Measurements from ENCODE around the gene ASXL1. TPM values are rescaled to one million over a fixed set of nuclear protein-coding genes. Genes with fewer than 3 reads are reported as not detected.

ASXL1 gene
- total and polyA plus RNA-seq, 10 of the 15 experiments (the other 5 are each of a cell fraction or from before 2014, with no cell fraction given), result 11.0 to 87.6 (median 56.8) TPM

GRCh38 chr20:32418376-32418775 lies 60.2 kb downstream of the ASXL1 start:
- no peak overlapping the region for H3K9ac ChIP-seq (ENCODE audit: control insufficient read depth, insufficient read depth, low read length)
- intact Hi-C loops (cut with micrococcal nuclease; ENCODE audit: unreplicated experiment) (no loop called here), in situ Hi-C loops (cut with MboI) (no loop called here)
- ChIA-PET CTCF (interaction anchor here (1.2 to 1.7 kb wide), 2 partner anchors 22 to 26 kb away, joined by 3 to 7 read pairs; no protein-coding TSS in a partner anchor), POLR2A (interaction anchor here (0.6 to 0.7 kb wide), 2 partner anchors 47 to 86 kb away, joined by 7 to 8 read pairs; no protein-coding TSS in a partner anchor), RAD21 (ENCODE audit: unreplicated experiment) (no interaction called here), SMC1A (ENCODE audit: uncharacterized antibody, unreplicated experiment) (interaction anchor here (0.6 to 2.6 kb wide), 5 partner anchors 9 to 117 kb away, joined by 3 to 10 read pairs (median 3); no protein-coding TSS in a partner anchor)
- ATAC-seq (no peak), DNase-seq (ENCODE audit: low read depth, low spot score) (no peak), FAIRE-seq (no peak)
- H2AFZ ChIP-seq (ENCODE audit: control insufficient read depth, low read depth, low read length), result no peak overlapping the region
- BruUV-seq (replicated peaks), result no TSS peak
- no peaks in the 10 kb centered on the region for H3K36me3 ChIP-seq (ENCODE audit: control insufficient read depth in 2 of 2, insufficient read depth in 2 of 2, low read length in 1 of 2)
- peaks cover 24% of the 10 kb centered on the region for H3K79me2 ChIP-seq (ENCODE audit: control insufficient read depth, insufficient read depth, low read length)
- H3K4me1 ChIP-seq (ENCODE audit: control insufficient read depth, insufficient read depth, low read length), result peaks cover 8% of the 10 kb centered on the region; the same call in 1 of the 2 replicates
- TF ChIP-seq BACH1 (IDR thresholded peaks at IDR 0.05; ENCODE audit: borderline replicate concordance) (no peak), E2F4 (IDR thresholded peaks at IDR 0.05; ENCODE audit: low read depth, low read length) (no peak), E2F8 (IDR thresholded peaks at IDR 0.05; ENCODE audit: low read depth, partially characterized antibody) (no peak), YBX1 (IDR thresholded peaks at IDR 0.05) (no peak), KDM1A (IDR thresholded peaks at IDR 0.05; ENCODE audit: borderline replicate concordance) (no peak), ELK1 (IDR thresholded peaks at IDR 0.05; ENCODE audit: low read depth, low read length) (no peak), RFX5 (IDR thresholded peaks at IDR 0.05; ENCODE audit: low read depth, low read length) (no peak), HCFC1 (IDR thresholded peaks at IDR 0.05; ENCODE audit: low read length) (no peak), NFYB (IDR thresholded peaks at IDR 0.05; ENCODE audit: insufficient read depth, low read depth, low read length) (no peak), ETV6 (conservative IDR thresholded peaks at IDR 0.05 in 1 of 2, IDR thresholded peaks at IDR 0.05 in 1 of 2; ENCODE audit: borderline replicate concordance in 1 of 2, low read depth in 1 of 2) (no peak), SMARCA5 (IDR thresholded peaks at IDR 0.05) (no peak), SIN3A (IDR thresholded peaks at IDR 0.05; ENCODE audit: low read depth, low read length) (no peak), STAT3 (IDR thresholded peaks at IDR 0.05; ENCODE audit: low read depth, low read length) (no peak), NFIC (IDR thresholded peaks at IDR 0.05; ENCODE audit: low read depth, low read length) (no peak)
- H3K9me3 ChIP-seq (replicated peaks; ENCODE audit: control insufficient read depth, insufficient read depth, low read length), result no peaks in the 10 kb centered on the region
- WGBS (ENCODE audit: insufficient coverage, insufficient replicate concordance, low lambda C conversion rate, missing lambda C conversion rate), result 92% methylated on average over 2 of the region's 2 CpGs
- no peak overlapping the region for H3K27ac ChIP-seq (ENCODE audit: control insufficient read depth, insufficient read depth)
- no peak overlapping the region for H3K4me3 ChIP-seq
- no peak overlapping the region for H3K4me2 ChIP-seq (ENCODE audit: control insufficient read depth, insufficient read depth)
- H4K20me1 ChIP-seq (ENCODE audit: control insufficient read depth, insufficient read depth), result no peaks in the 10 kb centered on the region
- no peaks in the 10 kb centered on the region for H3K27me3 ChIP-seq (replicated peaks in 1 of 2; ENCODE audit: control insufficient read depth in 2 of 2, insufficient read depth in 2 of 2, low read length in 1 of 2)
